22Rv1 (cell line): Measurements from ENCODE around the gene STEAP1.

Source experiments
- CTCF ChIP-seq: fragments of 450-650 bp; IDR thresholded peaks from 2 replicates; pipeline ENCODE4 v1.5.1; 2017; ENCODE audit warnings: mild to moderate bottlenecking
- ZFX ChIP-seq: fragments of 450-650 bp; IDR thresholded peaks from 2 replicates; pipeline ENCODE4 v1.6.1; 2017; ENCODE audit warnings: antibody characterized with exemption, borderline replicate concordance

- TF ChIP-seq CTCF, result no peak
- no peak for TF ChIP-seq ZFX
These were observed 11.9 kb downstream of the STEAP1 start for GRCh38 chr7:90166153-90166552.
